IMR-90 (cell line): ENCODE data around the gene SPIN1. TPM values are rescaled to one million over a fixed set of nuclear protein-coding genes. Genes with fewer than 3 reads are reported as not detected.
"Not testable (repeated sequence)": the region's sequence is repeated elsewhere in the genome, so short reads cannot be mapped to it uniquely, and the experiment has no call there.

Experiments used
- ATAC-seq: fragments of 200-7000 bp; cut with Tn5 transposase; 2 replicates; pipeline ENCODE4 v1.9.1; 2020; ENCODE audit warnings: low read depth, mild to moderate bottlenecking, moderate library complexity
- BruUV-seq: library from RNA; stranded (reverse); fragments of 400-500 nt; replicated peaks from 2 replicates; lab custom pipeline; 2021; lab: Mats Ljungman, UMichigan
- CTCF ChIA-PET: fragments of 300-600 bp; formaldehyde crosslinking; extraction: SDS; loops from one replicate; lab custom pipeline; 2021; ENCODE audit warnings: antibody characterized with exemption; lab: Yijun Ruan, JAX
- POLR2A ChIA-PET: fragments of 300-600 bp; sonication (Branson Sonifier 250); formaldehyde crosslinking; loops from one replicate; lab custom pipeline; 2022; ENCODE audit warnings: antibody characterized with exemption; ENCODE audit not compliant: unreplicated experiment; lab: Charles Lee
- DNase-seq: peaks from one replicate; pipeline ENCODE4 v3.0.0; 2013
- H2AFZ ChIP-seq: replicated peaks from 2 replicates; pipeline ENCODE3; 2013; ENCODE audit warnings: low read length, mild to moderate bottlenecking; ENCODE audit not compliant: poor library complexity
- H2AK5ac ChIP-seq: 2 replicates; pipeline ENCODE4 v1.6.1; 2013; ENCODE audit warnings: low read depth, low read length, inconsistent platforms
- H2AK9ac ChIP-seq: replicated peaks from 2 replicates; pipeline ENCODE3; 2013; ENCODE audit warnings: mild to moderate bottlenecking, low read depth, low read length, moderate library complexity; ENCODE audit not compliant: poor library complexity
- H2BK120ac ChIP-seq: 2 replicates; pipeline ENCODE4 v1.6.1; 2013; ENCODE audit warnings: low read depth, low read length, inconsistent platforms
- H2BK15ac ChIP-seq: 3 replicates; pipeline ENCODE4 v1.6.1; 2013; ENCODE audit warnings: low read depth, low read length, inconsistent platforms
- H2BK20ac ChIP-seq: 2 replicates; pipeline ENCODE4 v1.6.1; 2013; ENCODE audit warnings: low read depth, mild to moderate bottlenecking, inconsistent platforms, low read length, moderate library complexity
- H2BK5ac ChIP-seq: 2 replicates; pipeline ENCODE4 v1.6.1; 2013; ENCODE audit warnings: mild to moderate bottlenecking, low read depth, low read length, inconsistent platforms; ENCODE audit not compliant: poor library complexity, severe bottlenecking
- H3K14ac ChIP-seq: replicated peaks from 2 replicates; pipeline ENCODE4 v1.6.1; 2013; ENCODE audit warnings: low read depth, low read length, inconsistent platforms
- H3K18ac ChIP-seq: 2 replicates; pipeline ENCODE4 v1.6.1; 2013; ENCODE audit warnings: low read depth, low read length, control low read depth
- H3K23ac ChIP-seq: 2 replicates; pipeline ENCODE4 v1.6.1; 2013; ENCODE audit warnings: low read depth, low read length, inconsistent platforms
- H3K27ac ChIP-seq: 2 replicates; pipeline ENCODE4 v1.5.1; 2013; ENCODE audit warnings: mild to moderate bottlenecking, control low read depth, low read length; ENCODE audit not compliant: insufficient read depth
- H3K27me3 ChIP-seq: 2 replicates; pipeline ENCODE4 v1.6.1; 2013; ENCODE audit warnings: low read length; ENCODE audit not compliant: control insufficient read depth, insufficient read depth
- H3K36me3 ChIP-seq: 2 replicates; pipeline ENCODE4 v1.6.1; 2013; ENCODE audit warnings: low read length, mixed read lengths; ENCODE audit not compliant: control insufficient read depth, insufficient read depth
- H3K4ac ChIP-seq: 2 replicates; pipeline ENCODE4 v1.6.1; 2013; ENCODE audit warnings: low read depth, low read length, inconsistent platforms
- H3K4me1 ChIP-seq: 2 replicates; pipeline ENCODE4 v1.6.1; 2013; ENCODE audit warnings: low read length, mixed read lengths; ENCODE audit not compliant: control insufficient read depth, insufficient read depth
- H3K4me2 ChIP-seq: 2 replicates; pipeline ENCODE4 v1.6.1; 2013; ENCODE audit warnings: low read depth, mild to moderate bottlenecking, control low read depth, low read length, moderate library complexity
- H3K4me3 ChIP-seq: 2 replicates; pipeline ENCODE4 v1.5.1; 2013; ENCODE audit warnings: low read depth, mild to moderate bottlenecking, control low read depth, low read length, moderate library complexity; ENCODE audit not compliant: insufficient read depth
- H3K56ac ChIP-seq: 2 replicates; pipeline ENCODE4 v1.6.1; 2013; ENCODE audit warnings: low read length, inconsistent platforms; ENCODE audit not compliant: insufficient read depth; ENCODE audit errors: extremely low read depth
- H3K79me1 ChIP-seq, 2 experiments: 2 replicates each; pipeline ENCODE4 v1.6.1; 2013; ENCODE audit warnings: low read length in 2 of 2, inconsistent platforms in 1 of 2, low read depth in 1 of 2
- H3K9ac ChIP-seq: 2 replicates; pipeline ENCODE4 v1.6.1; 2013; ENCODE audit warnings: low read depth, low read length, control low read depth
- H3K9me1 ChIP-seq: 2 replicates; pipeline ENCODE4 v1.6.1; 2013; ENCODE audit warnings: low read length, inconsistent platforms; ENCODE audit not compliant: insufficient read depth
- H3K9me3 ChIP-seq: 2 replicates; pipeline ENCODE4 v1.6.1; 2013; ENCODE audit warnings: low read length; ENCODE audit not compliant: control insufficient read depth, insufficient read depth
- H4K20me1 ChIP-seq: 2 replicates; pipeline ENCODE4 v1.6.1; 2013; ENCODE audit warnings: low read length, inconsistent platforms; ENCODE audit not compliant: insufficient read depth
- H4K5ac ChIP-seq: 2 replicates; pipeline ENCODE4 v1.6.1; 2013; ENCODE audit warnings: mild to moderate bottlenecking, low read depth, low read length, control low read depth
- H4K8ac ChIP-seq, 2 experiments: 2 replicates each; pipeline ENCODE4 v1.6.1; 2013; ENCODE audit warnings: low read depth in 2 of 2, low read length in 2 of 2, control low read depth in 1 of 2, inconsistent platforms in 1 of 2
- H4K91ac ChIP-seq: 2 replicates; pipeline ENCODE4 v1.6.1; 2013; ENCODE audit warnings: low read depth, low read length, inconsistent platforms; ENCODE audit not compliant: insufficient read depth
- dilution Hi-C: fragments of 300-500 bp; cut with HindIII; formaldehyde crosslinking; loops from one replicate; pipeline ENCODE4 v1.14.3; 2018; ENCODE audit warnings: low sequenced_read_pairs; ENCODE audit not compliant: unreplicated experiment
- in situ Hi-C: fragments of 300-500 bp; cut with MboI; formaldehyde crosslinking; loops from 3 replicates; pipeline ENCODE4 v1.14.3; 2019; ENCODE audit warnings: low sequenced_read_pairs, inconsistent platforms, mixed read lengths
- intact Hi-C: fragments of 100-400 bp; cut with micrococcal nuclease; formaldehyde crosslinking; loops from 2 replicates; pipeline ENCODE4 v1.10.0; 2022
- polyA plus RNA-seq, 3 experiments: library from polyadenylated mRNA; depleted of rRNA; stranded (reverse); fragments of >200 nt; gene quantifications; 2 replicates each; pipeline ENCODE4 v1.2.3, GENCODE V29; 2012; ENCODE audit warnings: low replicate concordance in 1 of 3
- total RNA-seq: library from RNA; depleted of rRNA; stranded (reverse); fragments of >200 nt; gene quantifications from 2 replicates; pipeline ENCODE4 v1.2.3, GENCODE V29; 2012

SPIN1 gene
- total and polyA plus RNA-seq, 2 of the 4 experiments (the other 2 are of a cell fraction), result 63.3 to 141 TPM

DNA sequence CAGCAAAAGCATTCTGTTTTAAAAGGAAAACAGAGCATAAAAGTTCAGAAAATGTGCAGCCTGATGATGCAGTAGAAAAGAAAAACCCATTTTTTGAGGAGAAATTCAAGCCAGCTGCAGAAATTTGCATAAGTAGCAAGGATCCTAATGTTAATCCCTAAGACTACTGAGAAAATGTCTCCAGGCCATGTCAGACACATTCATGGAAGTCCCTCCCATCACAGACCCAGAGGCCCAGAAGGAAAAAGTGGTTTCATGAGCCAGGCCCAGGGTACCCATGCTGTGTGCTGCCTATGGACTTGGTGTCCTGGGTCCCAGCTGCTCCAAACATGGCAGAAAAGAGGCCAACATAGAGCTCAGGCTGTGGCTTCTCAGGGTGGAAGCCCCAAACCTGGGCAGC, 31.0 kb upstream of the SPIN1 start:
- H3K79me1 ChIP-seq, H3K9me1 ChIP-seq, DNase-seq, in situ Hi-C loops, H2BK120ac ChIP-seq, H3K14ac ChIP-seq, H3K4ac ChIP-seq, H2BK15ac ChIP-seq, CTCF ChIA-PET, BruUV-seq, H3K9ac ChIP-seq, H3K27ac ChIP-seq, H4K5ac ChIP-seq, intact Hi-C loops, H3K4me1 ChIP-seq, H3K4me3 ChIP-seq, H2BK20ac ChIP-seq, POLR2A ChIA-PET, ATAC-seq, H4K91ac ChIP-seq, H3K27me3 ChIP-seq, H2AK5ac ChIP-seq, H3K9me3 ChIP-seq, H3K36me3 ChIP-seq, H3K23ac ChIP-seq, H3K4me2 ChIP-seq, dilution Hi-C loops, H4K20me1 ChIP-seq, H4K8ac ChIP-seq, H2AK9ac ChIP-seq, H2AFZ ChIP-seq, H2BK5ac ChIP-seq, H3K56ac ChIP-seq, H3K18ac ChIP-seq: not testable (repeated sequence)
